Measurements from ENCODE around the gene FPGS.
"Not testable (repeated sequence)": the region's sequence is repeated elsewhere in the genome, so short reads cannot be mapped to it uniquely, and the experiment has no call there.

Gene FPGS, protein sequence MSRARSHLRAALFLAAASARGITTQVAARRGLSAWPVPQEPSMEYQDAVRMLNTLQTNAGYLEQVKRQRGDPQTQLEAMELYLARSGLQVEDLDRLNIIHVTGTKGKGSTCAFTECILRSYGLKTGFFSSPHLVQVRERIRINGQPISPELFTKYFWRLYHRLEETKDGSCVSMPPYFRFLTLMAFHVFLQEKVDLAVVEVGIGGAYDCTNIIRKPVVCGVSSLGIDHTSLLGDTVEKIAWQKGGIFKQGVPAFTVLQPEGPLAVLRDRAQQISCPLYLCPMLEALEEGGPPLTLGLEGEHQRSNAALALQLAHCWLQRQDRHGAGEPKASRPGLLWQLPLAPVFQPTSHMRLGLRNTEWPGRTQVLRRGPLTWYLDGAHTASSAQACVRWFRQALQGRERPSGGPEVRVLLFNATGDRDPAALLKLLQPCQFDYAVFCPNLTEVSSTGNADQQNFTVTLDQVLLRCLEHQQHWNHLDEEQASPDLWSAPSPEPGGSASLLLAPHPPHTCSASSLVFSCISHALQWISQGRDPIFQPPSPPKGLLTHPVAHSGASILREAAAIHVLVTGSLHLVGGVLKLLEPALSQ

DNA sequence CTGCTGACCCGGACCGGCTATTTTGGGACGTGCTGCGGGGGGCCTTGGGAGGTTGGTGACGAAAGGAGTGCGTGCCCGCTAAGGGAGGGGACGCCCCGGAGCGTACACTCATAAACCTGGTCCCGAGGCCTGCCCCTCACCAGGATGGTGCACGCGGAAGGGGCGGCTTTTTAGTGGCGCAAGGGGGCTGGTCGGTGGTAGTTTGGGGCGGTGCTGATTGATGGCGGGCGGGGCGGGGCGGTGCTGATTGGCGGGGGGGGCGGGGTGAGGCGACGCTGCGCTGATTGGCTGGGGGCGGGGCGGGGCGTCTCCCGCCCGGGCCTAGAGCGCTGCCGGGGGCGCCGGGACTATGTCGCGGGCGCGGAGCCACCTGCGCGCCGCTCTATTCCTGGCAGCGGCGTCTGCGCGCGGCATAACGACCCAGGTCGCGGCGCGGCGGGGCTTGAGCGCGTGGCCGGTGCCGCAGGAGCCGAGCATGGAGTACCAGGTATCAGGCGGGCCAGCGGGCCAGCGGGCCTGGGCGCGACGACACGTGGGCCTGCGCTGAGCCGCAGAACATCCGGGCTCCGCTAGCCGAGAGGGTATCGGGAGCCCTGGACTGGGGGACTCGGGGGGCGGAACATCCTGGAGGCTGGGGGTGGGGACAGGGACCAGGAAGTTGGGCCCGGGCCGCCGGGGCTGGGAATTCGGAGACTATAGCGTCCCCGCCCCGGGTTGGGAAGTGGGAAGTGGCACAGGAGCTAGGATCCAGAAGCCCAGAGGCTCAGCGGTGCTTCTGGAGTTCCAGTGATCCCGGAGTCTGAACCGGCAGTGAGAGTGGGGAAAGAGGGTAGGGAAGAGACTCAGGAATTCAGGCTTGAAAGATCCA is at the start of gene FPGS:
Gene FPGS, plus strand, starts transcription at position 307 of the 868 bp plus-strand sequence. Its CDS starts 43 bp downstream, at position 350.
- peak; percentile 84 for DNase-seq

DNA sequence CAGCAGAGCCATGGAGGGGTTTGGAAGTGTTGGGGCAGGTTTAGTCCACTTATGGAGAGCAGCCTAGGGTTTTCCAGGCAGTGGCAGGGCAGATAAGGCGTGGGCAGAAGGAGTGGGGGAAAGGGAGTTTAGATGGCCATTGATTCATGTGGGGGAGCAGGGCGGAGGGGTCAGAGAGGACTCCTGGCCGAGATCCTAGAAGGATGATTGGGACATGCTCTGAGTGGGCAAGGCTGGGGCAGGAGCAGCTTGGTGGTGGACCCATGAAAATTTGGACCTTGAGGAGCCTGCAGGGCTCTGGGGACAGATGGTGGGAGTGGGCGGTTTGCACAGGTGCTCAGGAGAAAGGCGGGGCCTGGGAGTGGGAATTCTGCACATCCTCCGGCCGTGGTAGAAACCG is 49.5 kb upstream of the FPGS start:
- no peak for DNase-seq

DNA sequence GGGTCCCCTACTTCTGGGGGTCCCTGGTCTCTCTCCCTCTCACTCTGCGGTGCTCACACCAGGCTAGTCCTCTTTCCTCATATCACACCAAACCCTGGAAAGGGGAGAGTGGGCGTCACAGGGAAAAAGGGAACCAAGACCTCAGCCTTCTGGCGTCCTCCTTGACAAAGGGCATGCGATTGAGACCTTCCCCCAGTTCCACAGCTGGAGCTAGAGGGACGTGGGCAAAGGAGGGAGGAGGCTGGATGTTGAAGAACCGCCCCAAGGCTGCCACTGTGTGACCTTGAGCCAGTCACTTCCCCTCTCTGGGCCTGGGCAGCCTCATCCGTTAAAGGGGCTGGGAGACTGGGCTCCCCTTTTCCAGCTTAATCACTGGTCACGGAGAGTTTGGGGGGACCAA is 49.1 kb upstream of the FPGS start:
- no peak for DNase-seq

DNA sequence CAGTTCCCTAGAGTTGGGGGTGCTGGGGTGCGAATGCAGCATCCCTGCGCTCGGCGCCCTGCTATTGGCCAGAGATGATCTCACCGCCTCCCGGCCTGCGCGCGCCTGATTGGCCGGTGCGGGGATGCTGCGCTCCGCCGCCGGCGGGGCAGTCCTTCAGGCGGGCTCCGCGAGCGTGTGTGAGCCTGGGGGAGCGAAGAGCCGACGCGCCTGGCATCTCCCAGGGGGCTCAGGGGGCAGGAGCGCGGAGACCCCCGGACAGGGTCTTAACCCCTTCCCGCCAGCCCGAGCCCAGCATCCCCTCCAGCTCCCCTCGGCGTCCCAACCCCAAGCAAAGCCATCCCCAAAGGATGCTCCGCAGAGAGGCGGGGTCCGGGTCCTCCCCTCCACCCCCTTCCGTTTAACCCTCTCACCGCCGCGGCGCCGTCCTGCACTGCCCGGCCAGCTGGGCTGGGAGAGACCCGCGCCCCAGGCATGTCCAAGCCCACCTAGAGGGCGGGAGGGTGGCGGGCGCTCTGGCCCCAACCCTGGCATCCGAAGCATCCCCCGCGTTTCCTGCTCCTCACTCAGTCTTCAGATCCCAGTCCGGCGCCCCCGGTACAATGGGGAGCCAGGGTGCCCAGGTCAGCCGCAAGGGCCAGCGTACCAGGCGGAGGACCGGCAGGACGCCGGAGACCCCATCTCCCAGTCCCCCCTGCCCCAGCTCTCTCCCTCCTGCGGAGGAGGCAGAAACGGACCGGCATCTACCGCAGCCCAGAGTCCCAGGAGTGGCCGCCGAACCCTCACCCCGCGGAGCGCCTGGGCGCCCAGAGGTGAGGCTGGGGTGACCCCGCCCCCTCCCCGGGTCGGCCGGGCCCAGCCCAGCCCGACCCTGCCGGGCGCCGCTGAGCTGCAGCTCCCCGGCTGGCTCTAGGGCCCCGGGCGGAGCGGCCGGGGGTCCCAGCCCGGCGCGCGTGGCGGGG is 48.3 kb upstream of the FPGS start:
- DNase-seq = peak; percentile 30

DNA sequence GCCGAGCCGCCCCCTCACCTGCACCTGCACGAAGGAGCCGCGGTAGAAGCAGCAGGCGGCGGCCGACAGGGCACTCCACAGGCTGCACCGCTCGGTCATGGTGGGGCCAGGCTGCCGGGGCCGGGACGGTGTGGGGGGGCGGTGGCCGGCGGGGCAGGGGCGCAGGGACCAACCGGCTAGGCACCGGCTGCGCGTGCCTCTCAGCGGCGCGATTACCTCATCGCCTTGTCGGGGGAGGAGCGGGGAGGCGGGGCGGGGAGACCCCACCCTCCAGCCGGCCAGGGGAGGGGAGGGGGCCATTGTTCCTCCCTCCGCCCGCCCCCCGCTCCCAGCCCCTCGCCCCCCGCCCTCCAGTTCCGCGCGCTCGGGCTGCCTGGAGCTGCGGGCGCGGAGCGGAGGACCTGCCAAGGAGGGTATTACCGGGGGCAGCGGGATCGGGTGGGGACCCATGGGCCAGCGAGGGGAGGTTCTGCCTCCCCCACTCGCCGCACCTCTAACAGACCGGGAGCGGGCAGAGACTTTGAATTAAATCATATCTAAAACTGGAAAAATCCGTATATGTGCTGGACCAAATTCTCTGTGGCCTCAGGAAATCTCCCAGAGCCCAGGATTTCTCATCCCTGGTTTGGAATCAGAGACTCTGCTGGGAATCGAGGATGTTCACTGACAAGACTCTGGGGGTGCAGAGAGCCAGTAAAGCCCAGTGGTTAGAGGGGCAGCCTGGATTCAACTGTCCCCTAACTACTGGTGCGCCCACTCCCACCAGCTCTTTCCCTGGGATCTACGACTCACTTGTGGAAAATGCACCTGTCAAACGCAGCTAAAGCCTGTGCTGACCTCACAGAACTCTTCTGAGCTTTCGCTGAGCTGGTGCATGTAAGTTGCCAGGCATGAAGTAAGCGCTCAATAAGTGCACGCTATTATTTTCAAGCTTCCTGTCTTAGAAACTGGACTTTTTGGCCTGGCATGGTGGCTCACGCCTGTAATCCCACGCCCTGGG is 47.3 kb upstream of the FPGS start:
- DNase-seq = peak; percentile 39

DNA sequence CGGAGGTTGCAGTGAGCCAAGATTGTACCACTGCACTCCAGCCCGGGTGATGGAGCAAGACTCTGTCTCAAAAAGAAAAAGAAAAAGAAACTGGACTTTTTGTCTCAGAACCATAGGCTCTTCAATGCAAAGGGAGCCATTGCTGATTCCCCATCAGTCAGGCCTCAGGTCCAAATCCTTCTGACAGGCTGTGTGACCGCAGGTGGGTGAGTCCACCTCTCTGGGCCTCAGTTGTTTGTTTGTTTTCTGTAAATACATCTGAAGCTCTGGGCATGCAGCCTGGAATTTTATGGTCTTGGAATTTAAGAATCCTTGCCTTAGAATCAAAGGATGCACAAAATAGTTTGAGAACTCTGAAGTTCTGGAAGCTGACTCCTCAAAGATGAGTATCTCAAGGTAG is 46.4 kb upstream of the FPGS start:
- DNase-seq = no peak

DNA sequence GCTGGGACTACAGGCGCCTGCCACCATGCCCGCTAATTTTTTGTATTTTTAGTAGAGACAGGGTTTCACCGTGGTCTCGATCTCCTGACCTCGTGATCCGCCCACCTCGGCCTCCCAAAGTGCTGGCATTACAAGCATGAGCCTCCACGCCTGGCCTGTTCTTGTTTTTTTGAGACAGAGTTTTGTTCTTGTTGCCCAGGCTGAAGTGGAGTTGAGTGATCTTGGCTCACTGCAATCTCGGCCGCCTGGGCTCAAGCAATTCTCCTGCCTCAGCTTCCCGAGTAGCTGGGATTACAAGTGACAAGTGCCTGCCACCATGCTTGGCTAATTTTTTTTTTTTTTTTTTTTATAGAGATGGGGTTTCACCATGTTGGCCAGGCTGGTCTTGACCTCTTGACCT is 45.9 kb upstream of the FPGS start:
- not testable (repeated sequence) for DNase-seq

DNA sequence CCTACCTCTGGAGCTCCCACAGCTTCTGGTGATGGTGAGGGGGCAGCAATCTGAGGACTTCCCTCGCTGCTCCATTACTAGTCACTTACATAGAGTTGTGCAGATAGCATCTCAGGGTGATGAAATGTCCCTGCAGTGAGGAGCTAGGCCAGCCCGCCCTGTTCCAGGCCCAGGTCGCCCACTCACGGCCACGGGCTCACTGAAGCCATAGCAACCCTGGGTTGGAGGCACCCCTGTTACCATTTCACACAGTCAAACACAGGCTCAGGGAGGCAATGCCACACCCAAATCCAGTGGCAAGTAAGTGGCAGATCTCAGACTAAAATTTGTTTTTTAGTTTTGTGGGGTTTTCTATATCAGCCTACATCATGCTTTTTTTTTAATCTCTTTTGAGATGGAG is 43.8 kb upstream of the FPGS start:
- DNase-seq = no peak

DNA sequence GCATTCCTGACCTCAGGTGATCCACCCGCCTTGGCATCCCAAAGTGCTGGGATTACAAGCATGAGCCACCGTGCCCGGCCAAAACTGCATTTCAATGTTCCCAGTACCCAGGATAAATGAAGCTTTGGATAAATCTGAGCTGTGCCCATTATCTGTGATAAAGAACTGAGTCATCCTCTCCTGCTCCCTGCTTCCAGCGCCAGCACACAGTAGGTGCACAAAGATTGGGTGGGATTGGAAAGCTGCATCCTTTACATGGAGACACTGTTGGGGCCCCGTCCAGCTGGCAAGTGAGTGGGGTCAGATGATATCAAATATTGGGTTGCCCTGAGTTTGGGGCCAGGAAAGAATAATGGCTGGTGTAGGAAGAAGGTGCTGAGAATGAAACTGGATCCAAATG is 41.6 kb upstream of the FPGS start:
- no peak for DNase-seq

DNA sequence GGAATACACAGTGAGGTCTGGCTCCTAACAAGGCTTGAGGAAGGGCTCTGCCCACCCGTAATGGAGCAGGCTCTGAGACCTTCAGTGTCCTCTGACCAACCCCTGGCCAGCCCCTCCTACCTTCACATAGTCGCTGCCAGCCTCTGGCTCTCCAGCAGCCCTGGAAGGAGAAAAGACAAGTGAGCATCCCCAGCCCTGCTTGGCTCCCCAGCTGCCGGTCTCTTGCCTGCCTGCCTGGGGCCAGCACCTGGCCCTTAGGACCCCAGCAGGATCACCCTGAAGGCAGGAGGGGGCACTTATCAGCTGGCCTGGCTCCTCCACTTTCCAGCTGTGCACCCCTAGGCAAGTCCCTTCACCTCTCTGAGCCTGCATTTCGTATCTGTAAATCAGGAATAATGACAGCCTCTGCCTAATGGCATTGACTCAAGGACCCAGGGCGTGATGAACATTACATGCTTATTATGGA is 41.2 kb upstream of the FPGS start:
- no peak for DNase-seq

DNA sequence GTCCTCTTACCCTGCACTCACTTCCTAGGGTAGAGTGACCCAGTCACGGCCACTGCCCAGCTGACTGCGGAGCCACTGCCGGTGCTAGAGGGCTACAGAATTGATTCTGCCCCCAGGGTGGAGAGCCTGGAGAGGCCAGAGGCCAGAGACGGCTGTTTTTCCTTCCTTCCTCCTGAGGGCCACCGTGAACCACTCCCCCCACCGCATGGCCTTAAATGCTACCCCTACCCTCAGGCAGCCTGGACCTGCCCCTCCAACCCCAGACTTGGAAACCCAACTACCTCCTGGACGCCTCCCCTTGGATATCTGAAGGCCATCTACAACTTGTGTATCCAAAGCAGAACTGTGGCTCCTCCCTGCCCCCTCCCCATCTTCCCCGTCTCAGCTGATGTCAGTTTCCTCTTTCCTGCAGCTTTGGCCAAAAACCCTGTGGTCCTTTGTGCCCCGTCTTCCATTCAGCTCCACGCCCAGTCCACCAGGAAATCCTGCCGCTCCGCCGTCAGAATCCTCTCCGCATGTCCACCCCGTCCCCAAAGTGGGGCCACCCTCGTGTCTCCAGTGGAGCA is 40.5 kb upstream of the FPGS start:
- DNase-seq = no peak

DNA sequence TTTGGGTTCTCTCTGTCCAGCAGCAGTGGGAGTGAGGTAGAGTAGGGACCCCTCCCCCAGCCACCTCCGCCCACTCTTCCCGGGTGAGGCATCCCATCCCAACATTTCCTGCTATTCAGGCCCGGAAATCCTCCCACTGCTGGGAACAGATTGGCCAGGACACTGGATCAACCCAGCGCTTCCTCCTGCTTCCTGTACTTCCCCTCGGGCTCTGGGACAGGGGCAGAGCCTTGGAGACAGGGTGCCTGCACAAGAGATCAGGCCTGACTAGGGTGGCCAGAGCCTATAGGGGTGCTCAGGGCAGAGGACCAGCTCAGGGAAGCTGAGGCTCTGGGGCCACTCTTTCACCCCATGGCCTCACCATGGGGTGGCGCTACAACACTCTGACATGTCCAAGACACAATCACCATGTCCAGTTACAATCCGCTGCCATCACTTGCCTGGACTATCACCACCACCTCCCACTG is 38.7 kb upstream of the FPGS start:
- DNase-seq = no peak

DNA sequence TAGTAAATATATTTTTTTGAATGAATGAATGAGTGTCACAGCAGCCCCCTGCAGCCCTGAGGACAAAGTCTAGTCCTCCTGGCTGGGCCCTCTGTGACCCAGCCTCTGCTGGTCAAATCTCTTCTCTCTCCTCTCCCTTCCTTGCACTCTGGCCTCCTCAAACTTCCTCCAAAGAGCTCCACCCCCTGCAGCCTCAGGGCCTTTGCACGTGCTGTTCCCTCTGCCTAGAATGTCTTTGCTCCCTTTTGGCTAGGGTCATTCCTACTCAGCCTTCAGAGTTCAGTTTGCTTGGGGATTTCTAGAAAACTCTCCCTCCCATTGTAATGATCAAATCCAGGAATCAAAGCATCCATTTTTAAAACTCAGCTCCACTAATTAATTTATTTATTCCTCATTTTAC is 37.3 kb upstream of the FPGS start:
- DNase-seq = no peak

DNA sequence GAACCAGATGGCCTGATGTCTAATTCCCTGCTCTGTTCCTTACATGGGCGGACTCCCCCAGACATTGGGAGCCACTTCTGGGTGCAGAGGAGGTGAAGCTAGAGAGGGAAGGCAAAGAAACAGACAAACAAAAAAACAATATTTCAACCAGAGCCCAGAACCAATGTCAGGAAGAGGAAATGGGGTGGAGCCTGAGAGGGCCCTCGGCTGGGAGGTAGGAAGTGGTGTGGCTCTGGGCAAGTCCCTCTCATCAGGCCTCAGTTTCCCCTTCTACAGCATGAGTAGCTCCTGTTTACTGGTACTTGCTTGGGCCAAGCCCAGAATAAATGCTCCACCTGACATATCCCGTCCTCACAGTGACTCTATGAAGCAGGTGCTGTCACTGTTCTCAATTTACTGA is 35.3 kb upstream of the FPGS start:
- DNase-seq = no peak

DNA sequence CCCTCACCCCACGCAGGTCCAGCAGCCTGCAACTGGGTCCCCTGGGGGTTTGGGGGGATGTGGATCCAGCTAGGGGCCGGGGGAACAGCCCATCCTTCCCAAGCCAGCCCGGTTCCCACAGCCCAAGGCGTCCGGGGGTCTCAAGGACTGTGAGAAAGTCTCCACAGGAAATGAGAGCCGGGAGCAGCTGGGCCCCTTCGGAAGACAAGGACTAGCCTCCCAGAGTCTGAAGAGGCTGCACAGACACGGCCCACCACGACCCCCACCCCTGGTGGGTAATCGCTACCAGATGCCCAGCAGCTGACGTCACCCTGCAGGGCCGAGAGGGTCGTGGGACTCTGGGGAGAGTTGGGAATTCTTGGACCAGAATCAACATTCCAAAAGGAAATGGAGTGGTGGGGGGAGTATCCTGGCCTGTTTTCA is 34.8 kb upstream of the FPGS start:
- DNase-seq = no peak

DNA sequence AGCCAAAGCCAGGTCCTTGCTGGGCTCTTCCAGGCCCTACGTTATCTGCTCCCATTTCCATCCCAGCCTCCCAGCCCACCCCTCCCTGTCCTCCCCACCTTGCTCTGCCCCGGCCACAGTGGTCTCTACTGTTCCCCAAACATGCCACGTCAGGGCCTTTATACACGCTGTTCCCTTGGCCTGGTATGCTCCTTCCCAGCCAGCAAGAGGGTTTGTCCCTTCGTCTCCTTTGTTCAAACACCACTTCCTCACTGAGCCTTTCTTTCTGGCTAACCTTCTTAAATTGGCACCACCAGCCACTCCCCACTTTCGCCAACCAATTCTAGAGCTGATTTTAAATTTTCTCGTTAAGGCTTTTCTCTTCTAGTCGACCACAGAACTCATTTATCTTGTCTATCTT is 34.0 kb upstream of the FPGS start:
- no peak for DNase-seq

DNA sequence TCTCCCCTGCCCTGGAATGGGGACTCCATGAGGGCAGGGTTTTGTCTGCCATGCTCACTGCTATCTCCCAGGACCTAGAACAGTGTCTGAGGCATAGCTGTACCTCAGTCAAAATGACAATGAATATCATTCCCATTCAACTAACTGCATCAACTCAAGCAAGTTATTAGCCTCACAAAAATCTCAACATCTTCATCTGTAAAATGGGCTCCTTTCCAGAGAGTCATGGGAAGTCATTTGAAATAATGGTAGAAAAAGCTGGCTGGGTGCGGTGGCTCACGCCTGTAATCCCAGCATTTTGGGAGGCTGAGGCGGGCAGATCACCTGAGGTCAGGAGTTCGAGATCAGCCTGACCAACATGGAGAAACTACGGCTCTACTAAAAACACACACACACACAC is 33.6 kb upstream of the FPGS start:
- DNase-seq = no peak

DNA sequence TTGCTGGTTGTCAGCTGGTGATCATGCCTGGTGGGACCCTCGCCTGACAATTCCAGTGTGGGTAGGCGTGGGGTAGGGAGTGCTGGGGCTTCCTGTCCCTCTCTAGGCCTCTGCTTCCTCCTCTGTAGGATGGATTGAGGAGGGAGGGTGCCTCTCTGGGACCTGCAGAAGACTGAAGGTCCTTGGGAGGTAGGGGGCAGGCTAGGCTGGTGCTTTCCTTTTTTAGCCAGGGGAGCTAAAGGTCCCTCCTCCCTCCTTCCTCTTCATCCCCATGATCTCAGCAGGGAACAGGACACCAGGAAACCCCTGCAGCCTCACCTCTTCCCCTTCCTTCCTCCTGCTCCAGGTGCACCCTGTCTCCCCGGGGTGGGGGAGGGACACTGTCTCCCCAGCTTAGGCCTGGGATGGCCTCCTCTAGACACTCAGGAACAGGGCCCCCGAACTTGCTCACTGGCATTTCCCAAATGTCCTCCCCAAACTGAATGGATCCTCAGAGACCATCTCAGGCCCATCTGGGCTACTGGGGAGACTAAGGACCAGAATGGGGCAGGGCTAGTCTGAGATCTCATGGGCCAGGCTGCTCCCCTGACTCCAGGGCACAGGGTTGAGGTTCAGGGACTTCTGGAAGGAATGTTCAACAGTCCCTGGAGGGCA is 32.6 kb upstream of the FPGS start:
- DNase-seq = no peak

DNA sequence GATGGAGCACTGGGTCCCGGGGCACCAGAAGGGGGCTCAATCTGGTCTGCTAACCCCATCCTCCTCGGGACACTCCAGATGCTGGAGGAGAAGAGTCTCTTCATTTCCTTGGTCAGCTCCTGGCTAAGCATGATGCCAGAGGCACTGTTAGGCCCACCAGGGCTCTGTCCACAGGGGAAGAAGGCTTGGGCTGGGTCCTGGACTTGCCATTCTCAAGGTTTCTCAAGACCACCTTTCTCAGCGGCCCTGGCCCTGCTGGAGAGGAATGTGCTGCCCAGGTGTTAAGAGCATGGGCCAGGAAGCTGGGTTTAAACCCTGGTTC is 32.1 kb upstream of the FPGS start:
- DNase-seq = no peak

DNA sequence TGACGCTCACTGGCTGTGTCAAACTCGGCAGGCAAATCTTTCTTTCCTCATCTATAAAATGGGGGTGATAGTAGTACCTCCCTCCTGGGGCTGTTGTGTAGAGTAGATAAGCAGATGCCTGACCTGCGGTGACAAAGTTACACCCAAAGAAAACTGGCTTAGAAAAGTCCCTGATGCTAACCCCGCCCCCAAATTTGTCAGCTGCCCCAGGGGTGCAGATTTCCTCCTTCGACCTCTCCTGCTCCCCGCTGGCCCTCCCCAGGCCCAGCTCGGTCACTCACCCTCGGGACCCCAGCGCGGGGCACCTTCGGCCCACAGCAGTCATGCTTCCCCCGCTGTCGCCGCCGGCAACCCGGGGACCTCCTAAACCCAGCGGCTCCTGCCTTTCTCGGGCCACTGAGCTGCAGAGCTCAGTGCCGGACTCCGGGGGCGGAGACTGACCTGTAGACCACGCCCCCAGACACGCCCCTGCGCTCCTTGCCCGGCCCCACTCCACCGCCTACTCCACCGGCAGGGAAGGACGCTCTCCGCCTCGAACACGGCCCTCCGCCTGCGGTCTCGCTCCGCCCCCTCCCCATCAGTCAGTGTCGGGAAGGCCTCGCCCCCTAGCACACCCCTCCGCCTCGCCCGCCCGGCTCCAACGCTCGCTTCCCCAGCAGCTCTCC is 31.6 kb upstream of the FPGS start:
- peak; percentile 96 for DNase-seq
